ENCODE results near the gene ZNF839. TPM values are rescaled to one million over a fixed set of nuclear protein-coding genes. Genes with fewer than 3 reads are reported as not detected.
"Not testable (repeated sequence)": the region's sequence is repeated elsewhere in the genome, so short reads cannot be mapped to it uniquely, and the experiment has no call there.

Gene ZNF839
- total RNA-seq, 1 experiment from 2014 or later: 21.7 TPM

DNA sequence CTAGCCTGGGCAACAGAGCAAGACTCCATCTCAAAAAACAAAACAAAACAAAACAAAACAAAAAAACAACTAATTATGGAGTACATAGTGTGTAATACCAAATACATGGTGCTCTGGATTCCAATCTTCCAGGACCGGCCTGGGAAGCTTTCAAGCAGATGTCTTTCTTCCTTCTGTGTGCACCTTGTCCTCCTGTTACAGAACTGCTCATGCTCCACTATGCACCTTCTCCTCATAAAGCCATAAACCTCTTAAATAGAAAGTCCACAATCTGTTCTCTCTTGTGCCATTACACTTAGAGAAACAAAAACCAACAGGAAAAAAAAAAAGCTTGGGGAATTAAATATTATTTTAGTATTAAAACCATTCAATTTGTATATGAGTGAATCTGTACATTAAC is 27.1 kb upstream of the ZNF839 start:
- Mint-ChIP-seq H3K4me3 (ENCODE audit: low read depth, unreplicated experiment) (no peak overlapping the region), H3K4me1 (ENCODE audit: low read depth, unreplicated experiment) (peaks cover 22% of the 10 kb centered on the region), H3K27me3 (ENCODE audit: unreplicated experiment) (no peaks in the 10 kb centered on the region), H3K36me3 (ENCODE audit: insufficient read depth, unreplicated experiment) (peaks cover 33% of the 10 kb centered on the region), H3K27ac (ENCODE audit: unreplicated experiment) (peak overlapping the region; percentile 50), H3K9me3 (ENCODE audit: low read depth, unreplicated experiment) (no peaks in the 10 kb centered on the region)
- TF ChIP-seq, protein P1, sequence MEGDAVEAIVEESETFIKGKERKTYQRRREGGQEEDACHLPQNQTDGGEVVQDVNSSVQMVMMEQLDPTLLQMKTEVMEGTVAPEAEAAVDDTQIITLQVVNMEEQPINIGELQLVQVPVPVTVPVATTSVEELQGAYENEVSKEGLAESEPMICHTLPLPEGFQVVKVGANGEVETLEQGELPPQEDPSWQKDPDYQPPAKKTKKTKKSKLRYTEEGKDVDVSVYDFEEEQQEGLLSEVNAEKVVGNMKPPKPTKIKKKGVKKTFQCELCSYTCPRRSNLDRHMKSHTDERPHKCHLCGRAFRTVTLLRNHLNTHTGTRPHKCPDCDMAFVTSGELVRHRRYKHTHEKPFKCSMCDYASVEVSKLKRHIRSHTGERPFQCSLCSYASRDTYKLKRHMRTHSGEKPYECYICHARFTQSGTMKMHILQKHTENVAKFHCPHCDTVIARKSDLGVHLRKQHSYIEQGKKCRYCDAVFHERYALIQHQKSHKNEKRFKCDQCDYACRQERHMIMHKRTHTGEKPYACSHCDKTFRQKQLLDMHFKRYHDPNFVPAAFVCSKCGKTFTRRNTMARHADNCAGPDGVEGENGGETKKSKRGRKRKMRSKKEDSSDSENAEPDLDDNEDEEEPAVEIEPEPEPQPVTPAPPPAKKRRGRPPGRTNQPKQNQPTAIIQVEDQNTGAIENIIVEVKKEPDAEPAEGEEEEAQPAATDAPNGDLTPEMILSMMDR (IDR thresholded peaks at IDR 0.05; ENCODE audit: unreplicated experiment): no peak
- CTCF ChIA-PET: no interaction called here
- no TSS peak for BruUV-seq (replicated peaks)
- no peak for DNase-seq
- intact Hi-C loops (cut with micrococcal nuclease; ENCODE audit: unreplicated experiment): no loop called here

- peaks cover 45% of the 10 kb centered on the region for H3K36me3 Mint-ChIP-seq (ENCODE audit: insufficient read depth, unreplicated experiment)
- H3K4me3 Mint-ChIP-seq (ENCODE audit: low read depth, unreplicated experiment): peak overlapping the region; percentile 42
- H3K27me3 Mint-ChIP-seq (ENCODE audit: unreplicated experiment): no peaks in the 10 kb centered on the region
- intact Hi-C loops (cut with micrococcal nuclease; ENCODE audit: unreplicated experiment): no loop called here
- peak overlapping the region; percentile 92 for H3K27ac Mint-ChIP-seq (ENCODE audit: unreplicated experiment)
- peak; percentile 64 for DNase-seq
- no peaks in the 10 kb centered on the region for H3K9me3 Mint-ChIP-seq (ENCODE audit: low read depth, unreplicated experiment)
- no TSS peak for BruUV-seq (replicated peaks)
- CTCF ChIA-PET: no interaction called here
- TF ChIP-seq, protein P1 (IDR thresholded peaks at IDR 0.05; ENCODE audit: unreplicated experiment): no peak
- H3K4me1 Mint-ChIP-seq (ENCODE audit: low read depth, unreplicated experiment): peaks cover 22% of the 10 kb centered on the region
These were observed 25.8 kb upstream of the ZNF839 start for GRCh38 chr14:102293781-102294180.

DNA sequence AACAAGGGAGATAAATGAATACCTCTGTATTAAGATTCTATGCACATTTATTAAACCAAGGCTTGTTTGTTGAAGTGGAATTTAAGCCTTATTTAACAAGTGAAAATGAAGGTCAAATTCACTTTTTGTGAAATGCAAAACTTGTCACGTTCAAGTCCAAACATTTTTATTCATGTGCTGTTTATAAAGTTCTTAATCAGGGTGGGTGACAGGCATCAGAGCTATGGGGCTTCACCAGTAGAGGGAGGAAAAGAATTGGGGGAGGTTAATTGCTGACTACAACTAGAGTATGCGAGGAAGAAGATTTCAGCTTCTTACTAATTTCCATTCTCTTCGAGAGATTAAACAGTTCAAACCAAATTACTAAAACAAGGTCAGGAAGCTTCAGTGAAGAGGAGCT is 24.3 kb upstream of the ZNF839 start:
- TF ChIP-seq, protein P1 (IDR thresholded peaks at IDR 0.05; ENCODE audit: unreplicated experiment): no peak
- H3K4me1 Mint-ChIP-seq (ENCODE audit: low read depth, unreplicated experiment): peaks cover 23% of the 10 kb centered on the region
- intact Hi-C loops (cut with micrococcal nuclease; ENCODE audit: unreplicated experiment): no loop called here
- no TSS peak for BruUV-seq (replicated peaks)
- no peak for DNase-seq
- no peaks in the 10 kb centered on the region for H3K9me3 Mint-ChIP-seq (ENCODE audit: low read depth, unreplicated experiment)
- peaks cover 49% of the 10 kb centered on the region for H3K36me3 Mint-ChIP-seq (ENCODE audit: insufficient read depth, unreplicated experiment)
- H3K27me3 Mint-ChIP-seq (ENCODE audit: unreplicated experiment): no peaks in the 10 kb centered on the region
- peak overlapping the region; percentile 92 for H3K27ac Mint-ChIP-seq (ENCODE audit: unreplicated experiment)
- peak overlapping the region; percentile 42 for H3K4me3 Mint-ChIP-seq (ENCODE audit: low read depth, unreplicated experiment)
- CTCF ChIA-PET: interaction anchor here (0.7 to 1.3 kb wide), 4 partner anchors 30 to 114 kb away, joined by 3 to 6 read pairs (median 3); no protein-coding TSS in a partner anchor

DNA sequence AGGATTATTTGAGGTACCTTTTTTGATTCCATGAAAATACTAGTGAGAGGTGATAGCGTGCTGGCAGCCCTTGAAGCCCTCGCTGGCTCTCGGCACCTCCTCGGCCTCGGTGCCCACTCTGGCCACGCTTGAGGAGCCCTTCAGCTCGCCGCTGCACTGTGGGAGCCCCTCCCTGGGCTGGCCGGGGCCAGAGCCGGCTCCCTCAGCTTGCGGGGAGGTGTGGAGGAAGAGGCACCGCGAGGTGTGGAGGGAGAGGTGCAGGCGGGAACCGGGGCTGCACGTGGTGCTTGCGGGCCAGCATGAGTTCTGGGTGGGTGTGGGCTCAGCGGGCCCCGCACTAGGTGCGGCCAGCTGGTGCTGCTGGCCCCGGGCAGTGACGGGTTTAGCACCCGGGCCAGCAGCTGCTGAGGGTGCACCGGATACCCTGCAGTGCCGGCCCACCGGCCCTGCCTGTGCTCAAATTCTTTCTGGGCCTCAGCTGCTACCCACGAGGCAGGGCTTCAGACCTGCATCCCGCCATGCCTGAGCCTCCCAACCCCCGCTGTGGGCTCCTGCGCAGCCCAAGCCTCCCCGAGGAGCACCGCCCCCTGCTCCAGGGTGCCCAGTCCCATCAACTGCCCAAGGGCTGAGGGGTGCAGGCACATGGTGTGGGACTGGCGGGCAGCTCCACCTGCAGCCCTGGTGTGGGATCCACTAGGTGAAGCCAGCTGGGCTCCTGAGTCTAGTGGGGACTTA is 21.9 kb upstream of the ZNF839 start:
- DNase-seq: no peak
- peaks cover 37% of the 10 kb centered on the region for H3K4me1 Mint-ChIP-seq (ENCODE audit: low read depth, unreplicated experiment)
- CTCF ChIA-PET: no interaction called here
- no peak overlapping the region for H3K4me3 Mint-ChIP-seq (ENCODE audit: low read depth, unreplicated experiment)
- no peaks in the 10 kb centered on the region for H3K9me3 Mint-ChIP-seq (ENCODE audit: low read depth, unreplicated experiment)
- TF ChIP-seq, protein P1 (IDR thresholded peaks at IDR 0.05; ENCODE audit: unreplicated experiment): no peak
- H3K27me3 Mint-ChIP-seq (ENCODE audit: unreplicated experiment): no peaks in the 10 kb centered on the region
- H3K36me3 Mint-ChIP-seq (ENCODE audit: insufficient read depth, unreplicated experiment): peaks cover 50% of the 10 kb centered on the region
- no peak overlapping the region for H3K27ac Mint-ChIP-seq (ENCODE audit: unreplicated experiment)
- BruUV-seq (replicated peaks): no TSS peak
- intact Hi-C loops (cut with micrococcal nuclease; ENCODE audit: unreplicated experiment): no loop called here

DNA sequence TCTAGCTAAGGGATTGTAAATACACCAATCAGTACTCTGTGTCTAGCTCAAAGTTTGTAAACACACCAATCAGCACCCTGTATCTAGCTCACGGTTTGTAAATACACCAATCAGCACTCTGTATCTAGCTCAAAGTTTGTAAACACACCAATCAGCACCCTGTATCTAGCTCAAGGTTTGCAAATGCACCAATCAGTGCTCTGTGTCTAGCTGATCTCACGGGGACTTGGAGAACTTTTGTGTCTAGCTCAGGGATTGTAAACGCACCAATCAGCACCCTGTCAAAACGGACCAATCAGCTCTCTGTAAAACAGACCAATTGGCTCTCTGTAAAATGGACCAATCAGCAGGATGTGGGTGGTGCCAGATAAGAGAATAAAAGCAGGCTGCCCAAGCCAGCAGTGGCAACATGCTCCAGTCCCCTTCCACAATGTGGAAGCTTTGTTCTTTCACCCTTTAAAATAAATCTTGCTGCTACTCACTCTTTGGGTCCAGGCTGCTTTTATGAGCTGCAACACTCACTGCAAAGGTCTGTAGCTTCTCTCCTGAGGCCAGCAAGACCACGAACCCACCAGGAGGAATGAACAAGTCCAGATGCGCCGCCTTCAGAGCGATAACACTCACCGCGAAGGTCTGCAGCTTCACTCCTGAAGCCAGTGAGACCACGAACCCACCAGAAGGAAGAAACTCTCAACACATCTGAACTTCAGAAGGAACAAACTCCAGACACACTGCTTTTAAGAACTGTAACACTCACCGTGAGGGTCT is 21.1 kb upstream of the ZNF839 start:
- H3K4me3 Mint-ChIP-seq (ENCODE audit: low read depth, unreplicated experiment); intact Hi-C loops (cut with micrococcal nuclease; ENCODE audit: unreplicated experiment); BruUV-seq (replicated peaks); DNase-seq; H3K9me3 Mint-ChIP-seq (ENCODE audit: low read depth, unreplicated experiment); CTCF ChIA-PET; H3K27me3 Mint-ChIP-seq (ENCODE audit: unreplicated experiment): not testable (repeated sequence)
- Mint-ChIP-seq H3K27ac (ENCODE audit: unreplicated experiment) (peak overlapping the region; percentile 50), H3K4me1 (ENCODE audit: low read depth, unreplicated experiment) (peaks cover 44% of the 10 kb centered on the region), H3K36me3 (ENCODE audit: insufficient read depth, unreplicated experiment) (peaks cover 55% of the 10 kb centered on the region)
